GM23338 (cell line): ENCODE results near the gene FYN. TPM values are rescaled to one million over a fixed set of nuclear protein-coding genes. Genes with fewer than 3 reads are reported as not detected.
A peak's percentile ranks its signal among the peaks of the same experiment; 100 is the strongest.

Experiments
- ATAC-seq: fragments of 200-7000 bp; cut with Tn5 transposase; 3 replicates; pipeline ENCODE4 v1.9.1; 2020
- DNase-seq: peaks from one replicate; pipeline ENCODE4 v3.0.0-alpha.2; 2015; ENCODE audit warnings: low spot score
- H2AFZ ChIP-seq: fragments of 200-600 bp; sonication (generic); 2 replicates; pipeline ENCODE4 v1.8.0; 2016; ENCODE audit warnings: antibody characterized with exemption, mild to moderate bottlenecking, moderate library complexity
- H3F3A ChIP-seq: fragments of 200-600 bp; sonication (generic); replicated peaks from 2 replicates; pipeline ENCODE4 v1.8.0; 2017; ENCODE audit warnings: antibody characterized with exemption, mixed run types, low read depth
- H3K27ac ChIP-seq: fragments of 200-600 bp; sonication (generic); 2 replicates; pipeline ENCODE4 v1.6.1; 2016; ENCODE audit warnings: low read depth
- H3K27me3 ChIP-seq: fragments of 200-600 bp; sonication (generic); 2 replicates; pipeline ENCODE4 v1.8.0; 2016; ENCODE audit warnings: mild to moderate bottlenecking, mixed run types, moderate library complexity; ENCODE audit not compliant: insufficient read depth
- H3K36me3 ChIP-seq: fragments of 200-600 bp; sonication (generic); 2 replicates; pipeline ENCODE4 v1.8.0; 2016; ENCODE audit warnings: mild to moderate bottlenecking; ENCODE audit not compliant: insufficient read depth
- H3K4me1 ChIP-seq: fragments of 200-600 bp; sonication (generic); 2 replicates; pipeline ENCODE4 v1.8.0; 2016; ENCODE audit warnings: mild to moderate bottlenecking, moderate library complexity; ENCODE audit not compliant: insufficient read depth
- H3K4me2 ChIP-seq: fragments of 200-600 bp; sonication (generic); 2 replicates; pipeline ENCODE4 v1.7.1; 2017; ENCODE audit warnings: mixed run types
- H3K4me3 ChIP-seq: fragments of 200-600 bp; sonication (generic); 2 replicates; pipeline ENCODE4 v1.6.1; 2016; ENCODE audit warnings: mixed run types
- H3K79me2 ChIP-seq: fragments of 200-600 bp; sonication (generic); replicated peaks from 2 replicates; pipeline ENCODE4 v1.8.0; 2017; ENCODE audit warnings: mild to moderate bottlenecking; ENCODE audit not compliant: insufficient read depth
- H3K9me2 ChIP-seq: fragments of 200-600 bp; sonication (generic); 2 replicates; pipeline ENCODE4 v1.8.0; 2017; ENCODE audit not compliant: insufficient read depth
- H4K20me1 ChIP-seq: fragments of 200-600 bp; sonication (generic); replicated peaks from 2 replicates; pipeline ENCODE4 v1.8.0; 2017; ENCODE audit warnings: mild to moderate bottlenecking; ENCODE audit not compliant: insufficient read depth
- H3K27ac Mint-ChIP-seq: 2 replicates; pipeline ENCODE4 v1.8.0; 2020; ENCODE audit warnings: inconsistent platforms, mild to moderate bottlenecking, moderate library complexity, mixed read lengths
- H3K27me3 Mint-ChIP-seq: 3 replicates; pipeline ENCODE4 v1.8.0; 2022; ENCODE audit warnings: low read depth, mild to moderate bottlenecking, moderate library complexity, mixed read lengths, inconsistent platforms; ENCODE audit not compliant: insufficient read depth, poor library complexity
- H3K36me3 Mint-ChIP-seq: 3 replicates; pipeline ENCODE4 v1.8.0; 2021; ENCODE audit warnings: low read depth, mild to moderate bottlenecking, inconsistent platforms, moderate library complexity, mixed read lengths
- H3K4me1 Mint-ChIP-seq: 3 replicates; pipeline ENCODE4 v1.8.0; 2020; ENCODE audit warnings: mild to moderate bottlenecking, inconsistent platforms, mixed read lengths
- H3K4me3 Mint-ChIP-seq: 3 replicates; pipeline ENCODE4 v1.8.0; 2021; ENCODE audit warnings: moderate library complexity, mild to moderate bottlenecking, inconsistent platforms, mixed read lengths
- H3K9me3 Mint-ChIP-seq: 3 replicates; pipeline ENCODE4 v1.8.0; 2020; ENCODE audit warnings: moderate library complexity, mild to moderate bottlenecking, inconsistent platforms, mixed read lengths
- CTCF ChIP-seq, 2 experiments: fragments of 200-600 bp in 1 of 2; sonication (generic) in 1 of 2; conservative IDR thresholded peaks; 2 replicates each; pipeline versions ENCODE4 v1.5.1 to v1.6.1; 2016 to 2017; ENCODE audit warnings: antibody characterized with exemption in 2 of 2, low read depth in 2 of 2, mild to moderate bottlenecking in 2 of 2, moderate library complexity in 1 of 2
- ETS1 ChIP-seq: IDR thresholded peaks from 2 replicates; pipeline ENCODE4 v1.6.1; 2016; ENCODE audit warnings: antibody characterized with exemption
- EZH2 ChIP-seq: fragments of 200-600 bp; sonication (generic); IDR thresholded peaks from one replicate; pipeline ENCODE4 v1.8.0; 2017; ENCODE audit warnings: antibody characterized with exemption, mild to moderate bottlenecking, low read depth; ENCODE audit not compliant: unreplicated experiment
- EZH2phosphoT487 ChIP-seq: fragments of 200-600 bp; sonication (generic); IDR thresholded peaks from one replicate; pipeline ENCODE4 v1.8.1; 2018; ENCODE audit warnings: antibody characterized with exemption; ENCODE audit not compliant: unreplicated experiment
- POLR2AphosphoS5 ChIP-seq: IDR thresholded peaks from 2 replicates; pipeline ENCODE4 v1.6.1; 2016; ENCODE audit warnings: antibody characterized with exemption, low read depth
- STAT1 ChIP-seq: IDR thresholded peaks from one replicate; pipeline ENCODE4 v1.6.1; 2016; ENCODE audit warnings: antibody characterized with exemption; ENCODE audit not compliant: unreplicated experiment
- polyA plus RNA-seq: library from polyadenylated mRNA; unstranded; fragments of >200 nt; fragmentation: Nextera tagmentation; extraction: Ambion mirVana; gene quantifications from 2 replicates; pipeline ENCODE4 v1.2.1, GENCODE V29; 2016
- total RNA-seq: library from RNA; depleted of rRNA; stranded (reverse); fragments of >200 nt; shearing (Covaris generic); gene quantifications from 2 replicates; pipeline ENCODE4 v1.2.3, GENCODE V29; 2014

FYN gene
- total and polyA plus RNA-seq, 2 experiments from 2014 or later = 46.8 to 143 TPM

GRCh38 chr6:111713236-111713635 is 160.0 kb downstream of the FYN start:
- Mint-ChIP-seq H3K4me1 (peaks cover 31% of the 10 kb centered on the region), H3K27me3 (peaks cover 2% of the 10 kb centered on the region), H3K36me3 (peaks cover 26% of the 10 kb centered on the region), H3K27ac (no peak overlapping the region), H3K4me3 (no peak overlapping the region), H3K9me3 (no peaks in the 10 kb centered on the region)
- TF ChIP-seq STAT1 (no peak), EZH2 (no peak)
- no peaks in the 10 kb centered on the region for H3F3A ChIP-seq
- DNase-seq = no peak
- no peak overlapping the region for H2AFZ ChIP-seq
- H3K27me3 ChIP-seq = no peaks in the 10 kb centered on the region
- H3K4me2 ChIP-seq = no peak overlapping the region
- peaks cover 24% of the 10 kb centered on the region for H3K4me1 ChIP-seq
- H4K20me1 ChIP-seq = peaks cover 3% of the 10 kb centered on the region; the same call in 1 of the 2 replicates
- H3K79me2 ChIP-seq = no peaks in the 10 kb centered on the region
- no peak overlapping the region for H3K4me3 ChIP-seq
- H3K36me3 ChIP-seq = no peaks in the 10 kb centered on the region; the same call in 1 of the 2 replicates
- H3K27ac ChIP-seq = no peak overlapping the region
- H3K9me2 ChIP-seq = no peaks in the 10 kb centered on the region
- no peak for ATAC-seq

GRCh38 chr6:111711984-111712752 is 161.1 kb downstream of the FYN start:
- Mint-ChIP-seq H3K36me3 (peaks cover 19% of the 10 kb centered on the region), H3K9me3 (no peaks in the 10 kb centered on the region), H3K27me3 (peaks cover 2% of the 10 kb centered on the region), H3K4me1 (peaks cover 31% of the 10 kb centered on the region), H3K4me3 (no peak overlapping the region), H3K27ac (no peak overlapping the region)
- DNase-seq (no peak), ATAC-seq (no peak)
- no peaks in the 10 kb centered on the region; the same call in 1 of the 2 replicates for H3K36me3 ChIP-seq
- no peak overlapping the region for H3K4me2 ChIP-seq
- H3F3A ChIP-seq = no peaks in the 10 kb centered on the region
- no peak overlapping the region for H2AFZ ChIP-seq
- no peaks in the 10 kb centered on the region for H3K79me2 ChIP-seq
- peaks cover 20% of the 10 kb centered on the region for H3K4me1 ChIP-seq
- H4K20me1 ChIP-seq = peaks cover 3% of the 10 kb centered on the region; the same call in 1 of the 2 replicates
- no peaks in the 10 kb centered on the region for H3K9me2 ChIP-seq
- no peak overlapping the region for H3K4me3 ChIP-seq
- TF ChIP-seq EZH2phosphoT487 = no peak
- no peak for TF ChIP-seq CTCF (conservative IDR thresholded peaks at IDR 0.05; ENCODE audit: low read depth in 2 of 2)
- no peak overlapping the region for H3K27ac ChIP-seq
- H3K27me3 ChIP-seq = no peaks in the 10 kb centered on the region

GRCh38 chr6:111711476-111711875 is 161.8 kb downstream of the FYN start:
- H3K4me3 Mint-ChIP-seq = no peak overlapping the region
- DNase-seq (peak; percentile 38), ATAC-seq (peak; percentile 70)
- H3K79me2 ChIP-seq = no peaks in the 10 kb centered on the region
- H3K27me3 ChIP-seq = no peaks in the 10 kb centered on the region
- peaks cover 18% of the 10 kb centered on the region for H3K4me1 ChIP-seq
- no peaks in the 10 kb centered on the region; the same call in 1 of the 2 replicates for H3K36me3 ChIP-seq
- 0 out of 2 replicates have a peak, but pooled peaks cover 2% of the 10 kb centered on the region for H4K20me1 ChIP-seq
- no peak overlapping the region for H3K4me3 ChIP-seq
- peaks cover 19% of the 10 kb centered on the region for H3K36me3 Mint-ChIP-seq
- no peak overlapping the region for H3K27ac Mint-ChIP-seq
- H3K4me2 ChIP-seq = no peak overlapping the region
- TF ChIP-seq ETS1 = no peak
- TF ChIP-seq POLR2AphosphoS5 = no peak
- H3K9me2 ChIP-seq = no peaks in the 10 kb centered on the region
- peaks cover 2% of the 10 kb centered on the region for H3K27me3 Mint-ChIP-seq
- peaks cover 31% of the 10 kb centered on the region for H3K4me1 Mint-ChIP-seq
- no peak overlapping the region for H3K27ac ChIP-seq
- no peaks in the 10 kb centered on the region for H3K9me3 Mint-ChIP-seq
- H3F3A ChIP-seq = no peaks in the 10 kb centered on the region
- no peak overlapping the region for H2AFZ ChIP-seq
